Transverse colon (tissue), 3 donors: Measurements from ENCODE around the gene ATP5MG.

Experiments
- EP300 ChIP-seq: sonication (generic); formaldehyde crosslinking; IDR thresholded peaks from one replicate; pipeline ENCODE4 v1.6.1; 2017; ENCODE audit warnings: antibody characterized with exemption, low read depth
- POLR2A ChIP-seq: fragments of 450-650 bp; IDR thresholded peaks from one replicate; pipeline ENCODE4 v1.6.1; 2016; ENCODE audit warnings: antibody characterized with exemption, mild to moderate bottlenecking, moderate library complexity
- TF ChIP-seq, protein P1 (sequence below), 5 experiments: fragments of 200-600 bp in 3 of 5; fragments of 450-650 bp in 2 of 5; sonication (generic) in 3 of 5; IDR thresholded peaks; 1 replicate in 2 of 5; 2 replicates in 3 of 5; pipeline ENCODE4 v1.5.1; 2016 to 2017; ENCODE audit warnings: antibody characterized with exemption in 5 of 5, inconsistent platforms in 3 of 5, mild to moderate bottlenecking in 2 of 5, moderate library complexity in 1 of 5

DNA sequence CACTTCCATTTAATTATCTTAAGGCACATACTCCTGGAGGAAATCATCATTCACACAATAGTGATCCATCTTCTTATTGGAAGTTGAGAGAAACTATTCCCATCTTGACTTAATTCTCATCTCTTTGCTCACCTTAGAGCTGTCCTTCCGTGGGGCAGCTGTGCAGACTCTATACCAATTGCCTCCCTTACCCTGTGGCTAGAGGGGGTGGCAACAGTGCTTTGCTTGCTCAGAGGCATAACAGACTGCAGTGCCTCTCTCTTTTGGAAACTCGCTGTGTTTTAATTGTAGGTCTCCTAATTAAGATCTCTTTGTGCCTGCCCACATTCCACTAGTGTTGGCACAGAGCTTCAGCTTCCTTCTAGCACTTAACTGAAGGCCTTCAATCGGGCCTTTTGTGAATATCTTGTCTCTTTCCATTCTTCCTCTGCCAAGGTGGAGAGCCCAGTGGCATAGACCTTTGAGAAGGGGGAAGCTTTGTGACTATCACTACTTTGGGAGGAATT lies 40.4 kb downstream of the ATP5MG start:
- TF ChIP-seq POLR2A (no peak), EP300 (no peak)
- TF ChIP-seq, protein P1, sequence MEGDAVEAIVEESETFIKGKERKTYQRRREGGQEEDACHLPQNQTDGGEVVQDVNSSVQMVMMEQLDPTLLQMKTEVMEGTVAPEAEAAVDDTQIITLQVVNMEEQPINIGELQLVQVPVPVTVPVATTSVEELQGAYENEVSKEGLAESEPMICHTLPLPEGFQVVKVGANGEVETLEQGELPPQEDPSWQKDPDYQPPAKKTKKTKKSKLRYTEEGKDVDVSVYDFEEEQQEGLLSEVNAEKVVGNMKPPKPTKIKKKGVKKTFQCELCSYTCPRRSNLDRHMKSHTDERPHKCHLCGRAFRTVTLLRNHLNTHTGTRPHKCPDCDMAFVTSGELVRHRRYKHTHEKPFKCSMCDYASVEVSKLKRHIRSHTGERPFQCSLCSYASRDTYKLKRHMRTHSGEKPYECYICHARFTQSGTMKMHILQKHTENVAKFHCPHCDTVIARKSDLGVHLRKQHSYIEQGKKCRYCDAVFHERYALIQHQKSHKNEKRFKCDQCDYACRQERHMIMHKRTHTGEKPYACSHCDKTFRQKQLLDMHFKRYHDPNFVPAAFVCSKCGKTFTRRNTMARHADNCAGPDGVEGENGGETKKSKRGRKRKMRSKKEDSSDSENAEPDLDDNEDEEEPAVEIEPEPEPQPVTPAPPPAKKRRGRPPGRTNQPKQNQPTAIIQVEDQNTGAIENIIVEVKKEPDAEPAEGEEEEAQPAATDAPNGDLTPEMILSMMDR (IDR thresholded peaks at IDR 0.05), result no peak
